Sciatic nerve (tissue), 2 donors: ENCODE measurements around the gene SPTAN1. TPM values are rescaled to one million over a fixed set of nuclear protein-coding genes. Genes with fewer than 3 reads are reported as not detected.
"Not testable (repeated sequence)": the region's sequence is repeated elsewhere in the genome, so short reads cannot be mapped to it uniquely, and the experiment has no call there.

Experiments
- ATAC-seq: fragments of 200-7000 bp; cut with Tn5 transposase; one replicate; pipeline ENCODE4 v1.9.1; 2020; ENCODE audit warnings: mild to moderate bottlenecking, moderate library complexity
- DNase-seq: peaks from one replicate; pipeline ENCODE4 v3.0.0-alpha.2; 2020; ENCODE audit warnings: low spot score
- intact Hi-C: fragments of 100-400 bp; cut with DNase I; formaldehyde crosslinking; loops from one replicate; pipeline ENCODE4 v1.14.2; 2022
- total RNA-seq: library from RNA; stranded (reverse); fragmentation: NEBNext Ultra II Directional; extraction: Animal tissue kit (Norgen Biotek cat#: 25700); gene quantifications from one replicate; pipeline ENCODE4 v1.2.1, GENCODE V29; 2021
- donor health status: DM: no; HTN: no; CAD: no.
- donor health status: DM: no; HTN: no; CAD: no.

The SPTAN1 gene
- 794 TPM for total RNA-seq

DNA sequence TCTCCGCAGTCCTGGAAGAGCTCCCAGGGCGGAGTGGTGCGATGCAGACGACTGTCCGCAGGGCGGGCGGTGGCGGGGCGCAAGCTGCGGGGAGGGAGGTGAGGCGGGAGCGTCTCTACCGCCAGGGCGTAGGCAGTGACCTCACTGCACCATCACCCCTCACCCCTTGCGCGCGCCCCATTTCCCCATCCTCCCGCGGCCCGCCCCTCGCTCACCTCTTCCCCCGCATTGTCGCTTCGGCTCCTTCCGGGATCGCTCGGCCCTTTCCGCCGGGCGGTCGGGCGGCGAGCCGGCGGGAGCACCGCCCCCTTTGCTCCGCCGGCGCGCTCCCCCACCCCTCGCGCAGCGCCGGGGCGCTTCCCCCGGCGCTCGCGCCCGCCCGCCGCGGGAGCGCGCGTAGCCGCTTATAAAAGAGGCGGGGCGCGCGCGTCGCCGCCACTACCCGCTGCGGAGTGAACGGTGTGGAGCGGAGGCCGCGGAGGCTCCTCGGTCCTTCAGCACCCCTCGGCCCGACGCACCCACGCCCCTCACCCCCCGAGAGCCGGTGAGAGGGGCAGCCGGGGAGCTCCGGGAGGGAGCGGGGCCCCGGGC, at the start of gene SPTAN1:
SPTAN1 (plus strand) TSS at position 435 of the 591 bp plus-strand sequence. CDS start 14,154 bp downstream, outside the sequence.
- ATAC-seq (peak; percentile 91), DNase-seq (peak; percentile 96)
- intact Hi-C loops: no loop called here

DNA sequence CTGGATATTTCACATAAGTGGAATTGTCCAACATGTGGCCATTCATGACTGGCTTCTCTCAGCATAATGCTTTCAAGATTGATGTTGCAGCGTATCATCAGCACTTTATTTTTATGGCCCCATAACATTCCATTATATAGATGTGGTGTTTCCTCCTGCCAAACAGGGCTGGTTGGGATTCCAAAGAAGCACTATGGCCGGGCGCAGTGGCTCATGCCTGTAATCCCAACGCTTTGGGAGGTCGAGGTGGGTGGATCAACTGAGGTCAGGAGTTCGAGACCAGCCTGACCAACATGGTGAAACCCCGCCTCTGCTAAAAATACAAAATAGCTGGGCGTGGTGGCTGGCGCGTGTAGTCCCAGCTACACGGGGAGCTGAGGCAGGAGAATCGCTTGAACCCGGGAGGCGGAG, 49.0 kb upstream of the SPTAN1 start:
- DNase-seq, intact Hi-C loops, ATAC-seq: not testable (repeated sequence)

DNA sequence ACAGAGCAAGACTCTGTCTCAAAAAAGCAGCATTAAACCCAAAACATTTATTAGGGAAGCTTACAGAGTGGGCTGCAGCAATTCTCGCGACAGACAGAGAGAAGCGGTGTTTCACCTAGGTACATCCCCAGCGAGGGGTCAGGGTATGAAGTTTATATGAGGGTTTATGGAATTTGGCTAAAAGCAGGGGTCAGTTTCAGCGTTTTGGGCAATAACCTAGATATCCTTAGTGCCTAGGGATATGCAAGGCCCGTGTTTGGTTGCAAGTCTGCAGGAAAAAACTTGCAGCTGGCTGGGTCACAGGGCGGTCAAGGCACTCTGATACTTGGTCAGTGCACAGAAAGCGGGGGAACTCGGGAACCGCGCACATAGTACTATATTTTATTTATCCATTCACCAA, 48.5 kb upstream of the SPTAN1 start:
- intact Hi-C loops: no loop called here
- DNase-seq (no peak), ATAC-seq (peak; percentile 35)

DNA sequence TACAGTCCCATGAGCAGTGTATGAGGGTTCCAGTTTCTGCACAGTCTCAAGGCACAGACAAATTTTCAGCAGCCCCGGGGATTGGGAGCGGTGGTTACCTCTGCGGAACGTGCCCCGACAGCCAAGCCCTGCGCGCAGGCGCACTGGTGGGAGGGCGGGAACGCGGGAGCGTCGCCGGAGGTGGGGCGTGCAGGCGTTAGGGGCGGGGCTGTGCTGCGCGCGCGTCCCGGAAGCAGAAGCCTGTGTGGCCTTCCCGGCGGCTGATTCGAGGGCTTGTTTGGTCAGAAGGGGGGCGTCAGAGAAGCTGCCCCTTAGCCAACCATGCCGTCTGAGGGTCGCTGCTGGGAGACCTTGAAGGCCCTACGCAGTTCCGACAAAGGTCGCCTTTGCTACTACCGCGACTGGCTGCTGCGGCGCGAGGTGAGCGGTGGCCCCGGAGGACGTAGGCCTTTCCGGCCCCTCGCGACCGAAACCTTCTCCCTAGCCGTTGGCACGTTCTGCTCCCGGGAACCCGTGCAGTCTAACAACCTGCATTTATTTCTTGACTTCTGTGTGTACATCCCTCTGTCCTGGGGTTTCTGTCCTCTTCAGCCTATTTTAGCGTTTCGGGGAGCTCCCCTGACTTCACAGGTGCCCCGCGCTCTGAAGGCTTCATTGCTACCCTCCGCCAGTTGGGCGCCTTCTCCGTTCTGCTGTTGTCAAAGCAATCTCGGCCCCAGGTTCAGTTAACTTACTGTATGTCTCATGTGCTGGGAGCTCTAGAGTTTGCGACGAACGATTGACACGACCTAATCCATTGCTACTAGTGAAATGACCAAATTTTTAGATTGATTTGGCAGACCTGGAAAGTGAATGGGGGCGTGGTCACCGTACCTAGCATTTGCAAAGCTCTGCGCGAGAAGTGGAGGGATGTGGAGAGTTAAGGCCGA, 47.6 kb upstream of the SPTAN1 start, which contains the start of gene GLE1:
GLE1 (plus strand) TSS at position 235 of the 929 bp plus-strand sequence; CDS start at position 322, 87 bp downstream.
- ATAC-seq: peak; percentile 99
- peak; percentile 97 for DNase-seq
- intact Hi-C loops: no loop called here

DNA sequence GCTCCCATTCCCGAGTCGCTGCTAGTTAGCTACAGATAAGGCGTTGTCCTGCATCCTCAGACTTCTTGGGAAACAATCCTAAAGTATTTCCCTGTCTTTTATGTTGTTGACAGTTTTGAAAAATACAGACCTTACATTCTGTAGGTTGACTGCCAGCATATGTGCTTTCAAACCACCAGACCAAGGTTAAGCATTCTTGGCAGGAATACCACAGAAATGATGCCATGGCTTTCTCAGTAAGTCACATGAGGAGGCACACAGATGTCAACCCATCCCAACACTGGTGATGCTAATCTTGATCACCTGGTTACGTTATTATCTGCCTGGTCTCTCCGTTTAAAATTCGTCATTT, 47.0 kb upstream of the SPTAN1 start:
- DNase-seq: no peak
- intact Hi-C loops: no loop called here
- ATAC-seq: no peak

DNA sequence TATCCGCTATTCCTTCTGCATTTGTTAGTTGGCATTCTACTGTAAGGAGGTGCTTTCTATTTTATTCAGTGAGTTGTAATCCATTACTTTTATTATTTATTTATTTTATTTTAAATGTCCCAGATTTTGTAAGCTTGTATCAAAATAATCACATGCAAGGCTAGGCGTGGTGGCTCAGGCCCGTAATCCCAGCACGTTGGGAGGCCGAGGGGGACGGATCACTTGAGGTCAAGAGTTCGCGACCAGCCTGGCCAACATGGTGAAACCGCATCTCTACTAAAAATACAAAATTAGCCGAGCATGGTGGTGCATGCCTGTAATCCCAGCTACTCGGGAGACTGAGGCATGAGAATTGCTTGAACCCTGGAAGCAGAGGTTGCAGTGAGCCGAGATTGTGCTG, 46.5 kb upstream of the SPTAN1 start:
- intact Hi-C loops, ATAC-seq, DNase-seq: not testable (repeated sequence)

DNA sequence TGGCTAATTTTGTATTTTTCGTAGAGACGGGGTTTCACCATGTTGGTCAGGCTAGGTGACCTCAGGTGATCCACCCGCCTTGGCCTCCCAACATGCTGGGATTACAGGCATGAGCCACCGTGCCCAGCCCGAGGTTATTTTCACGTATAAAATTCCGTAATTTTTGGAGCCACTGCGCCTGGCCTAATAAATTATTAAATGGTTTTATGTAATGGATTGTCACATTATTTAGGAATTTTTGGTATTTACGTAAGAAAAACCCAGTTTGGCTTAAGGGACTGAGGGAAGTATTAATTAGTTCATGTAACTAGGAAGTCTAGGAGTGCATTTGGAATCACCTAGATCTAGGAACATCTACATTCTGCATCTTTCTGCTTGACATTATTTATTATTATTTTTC, 39.6 kb upstream of the SPTAN1 start:
- intact Hi-C loops: no loop called here
- ATAC-seq (no peak), DNase-seq (no peak)

DNA sequence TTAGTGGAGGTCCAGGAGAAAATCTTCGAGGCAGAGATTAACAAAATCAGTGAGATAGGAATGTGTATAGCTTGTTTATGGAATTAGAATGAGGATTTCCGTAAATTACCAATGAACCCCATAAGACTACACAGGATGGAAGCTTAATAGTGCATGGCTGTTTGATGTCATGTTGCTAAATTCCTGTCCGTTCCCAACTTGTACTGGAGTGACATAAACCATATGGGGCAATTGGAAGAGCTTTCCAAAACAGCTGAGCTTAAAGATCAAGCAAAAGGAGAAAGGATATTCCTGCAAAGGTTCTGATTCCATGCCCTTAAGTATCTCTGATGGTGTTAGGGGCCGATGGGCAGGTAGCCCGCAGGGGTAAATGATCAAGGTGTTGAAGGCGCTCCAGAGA, 30.4 kb upstream of the SPTAN1 start:
- DNase-seq: no peak
- intact Hi-C loops: no loop called here
- no peak for ATAC-seq

DNA sequence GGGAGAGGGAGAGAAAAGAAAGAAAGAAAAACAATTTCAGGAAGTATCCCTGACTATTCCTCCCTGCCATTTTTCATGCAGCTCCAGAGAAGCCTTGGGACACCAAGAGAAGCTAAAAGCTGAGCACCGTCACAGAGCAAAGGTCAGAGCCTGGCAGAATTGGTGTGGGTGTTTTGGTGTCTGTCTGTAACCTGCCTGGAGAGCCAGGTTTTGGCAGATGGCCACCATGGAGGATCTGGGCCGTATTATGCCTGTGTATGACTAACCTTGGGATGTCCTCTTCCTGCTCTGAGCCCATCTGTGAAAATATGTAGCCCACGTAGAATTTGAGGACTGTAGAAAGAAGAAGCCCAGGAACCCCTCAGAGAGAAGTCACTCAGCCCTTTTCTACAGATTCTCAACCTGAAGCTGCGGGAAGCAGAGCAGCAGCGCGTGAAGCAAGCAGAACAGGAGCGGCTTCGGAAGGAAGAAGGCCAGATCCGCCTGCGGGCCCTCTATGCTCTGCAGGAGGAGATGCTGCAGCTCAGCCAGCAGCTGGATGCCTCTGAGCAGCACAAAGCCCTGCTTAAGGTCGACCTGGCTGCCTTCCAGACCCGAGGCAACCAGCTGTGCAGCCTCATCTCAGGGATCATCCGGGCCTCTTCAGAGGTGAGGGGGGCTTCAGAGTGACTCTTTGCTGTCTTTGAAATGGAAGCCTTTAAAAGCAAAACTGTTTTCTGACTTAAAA, 29.0 kb upstream of the SPTAN1 start:
- intact Hi-C loops: no loop called here
- ATAC-seq (peak; percentile 83), DNase-seq (peak; percentile 66)

DNA sequence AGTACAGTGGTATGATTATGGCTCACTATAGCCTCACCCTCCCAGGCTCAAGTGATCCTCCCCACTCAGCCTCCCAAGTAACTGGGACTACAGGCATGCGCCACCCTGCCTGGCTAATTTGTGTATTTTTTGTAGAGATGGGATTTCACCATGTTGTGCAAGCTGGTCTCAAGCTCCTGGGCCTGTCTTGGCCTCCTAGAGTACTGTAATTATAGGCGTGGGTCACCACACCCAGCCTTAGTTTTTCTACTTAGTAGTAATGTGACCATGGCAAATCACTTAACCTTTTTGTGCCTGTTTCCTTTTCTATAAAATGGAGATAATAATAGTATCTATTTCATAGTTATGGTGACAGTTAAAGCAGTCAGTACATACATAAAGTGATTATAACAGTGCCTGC, 25.7 kb upstream of the SPTAN1 start:
- DNase-seq (no peak), ATAC-seq (no peak)
- intact Hi-C loops: no loop called here

DNA sequence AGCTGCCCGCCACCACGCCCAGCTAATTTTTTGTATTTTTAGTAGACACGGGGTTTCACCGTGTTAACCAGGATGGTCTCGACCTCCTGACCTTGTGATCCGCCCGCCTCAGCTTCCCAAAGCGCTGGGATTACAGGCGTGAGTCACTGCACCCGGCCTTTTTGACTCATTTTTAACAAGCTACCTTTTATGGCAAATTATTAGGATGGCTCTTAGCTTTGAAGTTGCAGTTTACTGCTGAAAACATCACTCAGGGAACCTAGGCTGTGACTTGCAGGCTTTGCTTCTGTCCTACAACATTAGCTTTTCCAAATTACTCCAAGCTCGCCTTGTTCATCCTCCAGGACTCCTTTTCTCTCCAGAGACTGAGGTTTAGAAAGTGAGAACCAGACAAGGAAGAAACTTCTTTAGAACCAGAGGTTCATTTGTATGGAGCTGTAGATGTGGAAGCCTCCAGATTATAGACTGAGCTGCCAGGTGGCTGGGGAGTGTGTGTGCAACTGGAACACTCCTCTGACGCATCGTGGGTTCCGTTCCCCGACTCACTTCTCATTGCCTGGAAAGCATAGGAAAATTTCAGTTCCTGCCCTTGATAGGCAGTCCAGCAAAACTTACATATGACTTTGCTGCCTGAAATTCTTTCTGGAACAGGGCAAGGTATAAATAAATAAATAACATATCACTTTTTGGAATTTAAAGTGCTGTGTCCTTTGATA, 23.8 kb upstream of the SPTAN1 start:
- DNase-seq (no peak), ATAC-seq (no peak)
- intact Hi-C loops: no loop called here

DNA sequence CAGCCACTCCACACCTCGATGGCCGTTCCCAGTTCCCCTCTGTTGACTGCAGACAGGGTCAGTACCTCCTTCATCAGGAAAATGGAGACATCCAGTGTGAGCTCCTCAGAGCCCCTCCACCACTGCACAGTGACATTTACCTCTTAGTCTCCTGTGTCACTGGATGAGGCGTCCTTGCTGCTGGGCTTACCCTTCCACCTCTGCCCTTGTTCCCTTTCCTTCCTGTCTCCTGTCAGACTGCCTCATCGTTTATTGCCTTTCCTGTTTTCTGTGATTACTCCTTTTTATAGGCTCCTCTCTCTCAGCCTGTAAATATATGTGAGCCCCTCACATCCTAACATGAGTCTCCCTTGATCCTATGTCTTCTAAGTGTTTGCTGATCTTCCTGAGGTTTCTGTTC, 23.2 kb upstream of the SPTAN1 start:
- ATAC-seq (no peak), DNase-seq (no peak)
- intact Hi-C loops: no loop called here

DNA sequence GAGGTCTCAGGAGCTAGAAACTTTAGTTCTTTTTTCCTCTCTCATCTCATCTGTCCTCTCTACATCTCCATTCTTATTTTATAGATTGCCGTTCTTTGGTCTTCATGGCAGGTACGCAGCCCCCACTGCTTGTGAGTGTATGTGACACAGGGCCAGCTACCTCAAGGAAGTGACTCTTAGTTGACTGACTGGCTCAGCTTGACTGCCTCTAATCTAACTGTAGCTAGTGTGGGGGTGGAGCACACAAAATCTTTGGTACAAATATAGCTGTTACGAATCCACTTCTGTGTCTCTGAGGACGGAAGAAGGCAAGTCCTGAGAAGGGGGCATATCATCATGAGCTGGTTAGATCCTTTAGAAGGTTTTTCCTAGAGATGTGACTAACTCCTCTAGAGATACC, 19.8 kb upstream of the SPTAN1 start:
- intact Hi-C loops: no loop called here
- no peak for DNase-seq
- ATAC-seq: no peak

DNA sequence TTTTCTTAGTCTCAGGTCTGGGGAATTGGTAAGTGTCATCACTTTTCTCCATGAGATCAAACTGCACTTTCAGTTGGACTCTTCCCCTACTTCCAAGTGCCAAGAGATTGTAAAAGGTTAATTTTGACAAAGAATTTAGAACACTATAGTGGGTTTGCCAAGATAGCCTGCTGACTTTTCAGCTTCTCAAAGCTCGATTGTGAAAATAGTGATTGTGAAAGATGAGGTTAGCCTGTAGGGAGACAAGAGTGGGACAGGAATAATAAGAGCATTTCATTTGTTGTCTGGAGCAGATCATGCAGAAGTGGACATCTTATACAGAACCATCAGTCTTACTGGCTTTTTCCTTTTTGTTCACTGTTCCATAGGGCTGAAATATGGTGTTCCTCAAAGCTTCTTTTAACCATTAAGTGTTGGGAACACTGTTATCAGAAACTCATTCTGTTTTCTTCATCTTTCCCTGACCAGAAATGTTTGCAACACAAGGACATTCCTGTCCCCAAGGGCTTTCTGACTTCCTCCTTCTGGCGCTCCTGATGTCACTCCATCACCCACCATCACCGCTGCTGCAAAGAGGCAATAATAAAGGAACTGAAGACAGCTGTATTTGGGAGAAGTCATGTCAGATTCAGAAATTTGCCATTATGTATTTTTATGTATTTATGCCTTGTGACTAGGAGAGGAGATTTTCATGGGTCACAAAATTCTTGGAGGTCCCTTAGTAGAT, 11.6 kb upstream of the SPTAN1 start:
- DNase-seq: no peak
- intact Hi-C loops: no loop called here
- ATAC-seq: peak; percentile 93

DNA sequence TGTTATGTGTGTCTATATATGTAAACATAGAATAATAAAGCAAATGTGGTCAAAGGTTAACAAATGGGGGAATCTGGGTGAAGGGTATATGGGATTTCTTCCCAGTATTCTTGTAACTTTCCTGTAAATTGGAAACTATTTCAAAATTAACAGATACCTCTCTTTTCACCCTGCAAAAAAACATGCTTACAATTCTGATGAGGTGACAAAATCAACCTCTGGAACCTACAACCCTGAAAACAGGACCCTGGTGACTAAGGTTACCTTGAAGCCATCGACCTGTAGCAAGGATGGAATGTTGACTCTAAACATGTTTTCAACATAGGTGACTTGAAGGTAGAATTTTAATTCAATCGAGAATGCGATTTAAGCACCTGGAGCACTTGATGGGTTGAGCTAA, 5.9 kb upstream of the SPTAN1 start:
- ATAC-seq (no peak), DNase-seq (no peak)
- intact Hi-C loops: no loop called here

DNA sequence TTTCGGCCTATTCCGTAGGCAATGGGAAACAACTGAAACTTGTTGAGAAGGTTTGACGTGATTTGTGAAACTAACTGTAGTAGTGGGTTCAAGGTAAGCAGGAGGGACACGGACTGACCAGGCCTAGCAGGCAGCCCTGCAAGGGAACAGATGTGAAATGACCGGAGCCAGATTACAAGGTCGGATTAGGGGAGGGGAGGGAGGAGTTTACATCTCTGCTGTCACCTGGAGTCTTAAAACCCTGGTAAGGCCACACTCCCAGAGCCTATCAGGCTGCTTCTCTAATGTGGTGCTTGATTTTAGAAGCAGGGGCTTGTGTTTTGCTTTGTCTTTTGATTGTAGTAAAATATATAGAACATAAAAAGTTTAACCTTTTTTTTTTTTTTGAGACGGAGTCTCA, 3.5 kb upstream of the SPTAN1 start:
- intact Hi-C loops: no loop called here
- ATAC-seq (no peak), DNase-seq (no peak)

DNA sequence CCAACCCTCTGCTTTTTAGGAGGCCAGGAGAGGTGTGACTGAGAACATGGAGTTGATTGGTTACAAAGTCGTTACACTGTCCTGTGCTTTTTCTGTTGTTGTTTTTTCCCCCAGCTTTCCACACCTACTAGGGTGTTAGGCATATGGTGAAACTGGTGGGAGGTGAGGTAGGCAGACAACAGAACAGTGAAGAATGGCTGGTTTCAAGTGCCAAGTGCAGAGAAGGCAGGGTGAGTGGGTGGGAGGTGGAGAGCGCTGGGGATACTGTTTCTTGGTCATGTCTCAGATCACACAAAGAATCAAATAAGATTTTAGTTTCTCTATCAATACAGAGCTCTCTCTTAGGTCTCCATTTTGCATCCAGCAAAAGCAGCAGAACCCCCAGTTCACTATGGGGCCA, 2.2 kb upstream of the SPTAN1 start:
- DNase-seq (no peak), ATAC-seq (no peak)
- intact Hi-C loops: no loop called here

DNA sequence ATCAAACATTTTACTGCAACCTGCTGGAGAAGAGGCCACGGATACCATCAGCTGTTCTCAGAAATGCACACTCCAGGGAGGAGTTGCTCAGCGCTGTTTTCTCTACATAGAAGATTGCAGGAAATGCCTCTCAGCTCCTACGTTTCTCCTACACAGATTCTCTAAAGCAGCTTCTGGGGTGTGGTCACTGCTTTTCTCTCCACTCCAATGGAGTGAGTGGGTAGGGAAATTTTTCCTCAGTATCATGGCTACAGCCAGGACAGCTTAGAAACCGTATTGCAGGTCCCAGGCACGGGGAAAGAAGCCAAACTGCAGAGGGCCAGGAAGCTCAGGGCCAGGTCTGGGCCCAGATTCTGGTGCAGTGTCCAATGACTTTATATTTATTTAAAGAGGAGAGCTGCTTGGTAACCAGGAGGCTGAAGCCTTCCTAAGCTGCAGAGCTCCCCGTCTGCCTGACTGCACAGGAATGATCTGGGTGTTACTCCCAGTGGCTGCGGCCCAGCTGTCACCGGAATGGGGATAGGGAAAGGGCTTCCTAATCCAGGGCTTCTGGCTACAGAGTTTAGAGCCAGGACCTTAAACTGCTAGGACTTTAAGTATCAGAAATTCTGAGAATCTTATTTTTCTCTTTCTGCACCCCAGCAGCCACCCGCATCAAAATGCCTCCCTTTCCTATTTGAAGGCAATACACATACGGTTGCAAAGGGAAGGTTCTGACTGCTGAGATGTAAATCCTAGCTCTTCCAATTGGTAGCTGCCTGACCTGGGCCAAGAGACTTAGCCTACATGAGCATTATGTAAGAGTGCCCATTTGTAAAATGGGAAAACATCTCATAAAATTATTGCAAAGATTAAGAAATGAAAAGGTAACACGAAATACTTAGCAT, 1.4 kb upstream of the SPTAN1 start:
- intact Hi-C loops: no loop called here
- ATAC-seq: peak; percentile 5
- no peak for DNase-seq
